Thyroid gland (tissue), 4 donors: Measurements from ENCODE around the gene CMKLR1. TPM values are rescaled to one million over a fixed set of nuclear protein-coding genes. Genes with fewer than 3 reads are reported as not detected.

ENCODE experiments used
- DNase-seq, 2 donors: peaks; one replicate each; pipeline ENCODE4 v3.0.0-alpha.2; 2019
- H3K27ac ChIP-seq, 3 donors: fragments of 200-600 bp; sonication (generic); 1 replicate in 2 of 3; 2 replicates in 1 of 3; pipeline ENCODE4 v1.5.1; 2016 to 2019; ENCODE audit warnings: mild to moderate bottlenecking in 1 of 3, moderate library complexity in 1 of 3
- H3K27me3 ChIP-seq: fragments of 200-600 bp; sonication (generic); one replicate; pipeline ENCODE4 v1.5.1; 2019
- H3K36me3 ChIP-seq, 2 donors: fragments of 200-600 bp; sonication (generic); one replicate each; pipeline ENCODE4 v1.5.1; 2016 to 2019
- H3K4me1 ChIP-seq, 2 donors: fragments of 200-600 bp; sonication (generic); one replicate each; pipeline ENCODE4 v1.5.1; 2017 to 2019
- H3K4me3 ChIP-seq, 3 donors: fragments of 200-600 bp; sonication (generic); replicated peaks in 1 of 3; 1 replicate in 2 of 3; 2 replicates in 1 of 3; pipeline ENCODE4 v1.5.1; 2016; ENCODE audit warnings: mild to moderate bottlenecking in 1 of 3
- H3K9me3 ChIP-seq: fragments of 200-600 bp; sonication (generic); one replicate; pipeline ENCODE4 v1.5.1; 2017
- CTCF ChIP-seq, 6 experiments: fragments of 200-600 bp in 3 of 6; fragments of 450-650 bp in 3 of 6; sonication (generic) in 3 of 6; IDR thresholded peaks; one replicate each; pipeline ENCODE4 v1.5.1; 2016 to 2019; ENCODE audit warnings: antibody characterized with exemption in 6 of 6, mild to moderate bottlenecking in 2 of 6, inconsistent platforms in 1 of 6, moderate library complexity in 1 of 6
- POLR2A ChIP-seq, 2 donors: fragments of 450-650 bp; IDR thresholded peaks; one replicate each; pipeline ENCODE4 v1.6.1; 2017; ENCODE audit warnings: antibody characterized with exemption in 2 of 2, mild to moderate bottlenecking in 2 of 2, moderate library complexity in 1 of 2
- WGBS, 2 donors: methylation state at CpG; one replicate each; pipeline ENCODE4 v1.1.5; 2017; 5-methylcytosine and 5-hydroxymethylcytosine counted together
- intact Hi-C: fragments of 100-400 bp; cut with DNase I; formaldehyde crosslinking; loops from one replicate; pipeline ENCODE4 v1.15.1; 2023
- total RNA-seq, 4 donors: library from RNA; depleted of rRNA; stranded (reverse); fragments of >200 nt; gene quantifications; one replicate each; pipeline ENCODE4 v1.2.3, GENCODE V29; 2016

The CMKLR1 gene
- total RNA-seq, 4 donors from 2014 or later, result 6.3 to 15.8 (median 12.2) TPM

GRCh38 chr12:108342985-108343384 is 3.9 kb upstream of the CMKLR1 start:
- peak overlapping the region in 1 of 3 donors; percentile 48 for H3K27ac ChIP-seq
- no peaks in the 10 kb centered on the region for H3K36me3 ChIP-seq
- WGBS, 2 donors, result 58 to 67% methylated on average over 3 to 5 of the region's 5 CpGs
- peak in 1 of 2 donors; percentile 20 for DNase-seq
- no peak overlapping the region for H3K4me3 ChIP-seq
- no peaks in the 10 kb centered on the region for H3K27me3 ChIP-seq
- intact Hi-C loops, result no loop called here
- no peaks in the 10 kb centered on the region for H3K9me3 ChIP-seq
- TF ChIP-seq POLR2A (IDR thresholded peaks at IDR 0.05) (no peak), CTCF (IDR thresholded peaks at IDR 0.05) (no peak)
- peaks cover 6 to 7% of the 10 kb centered on the region in 2 donors for H3K4me1 ChIP-seq

- Histone ChIP-seq H3K9me3 (no peaks in the 10 kb centered on the region), H3K36me3 (no peaks in the 10 kb centered on the region), H3K4me1 (peaks cover 6 to 7% of the 10 kb centered on the region in 2 donors), H3K27me3 (no peaks in the 10 kb centered on the region), H3K27ac (peak overlapping the region in 1 of 3 donors; percentile 48), H3K4me3 (no peak overlapping the region)
- TF ChIP-seq CTCF (IDR thresholded peaks at IDR 0.05) (no peak), POLR2A (IDR thresholded peaks at IDR 0.05) (no peak)
- WGBS, 2 donors, result 81 to 82% methylated on average over 8 of the region's 8 CpGs
- DNase-seq, result no peak
- intact Hi-C loops, result no loop called here
These were observed 3.0 kb upstream of the CMKLR1 start for GRCh38 chr12:108341854-108342847.

- H3K4me3 ChIP-seq, result no peak overlapping the region
- no peak overlapping the region for H3K27ac ChIP-seq
- H3K4me1 ChIP-seq, result peaks cover 6 to 7% of the 10 kb centered on the region in 2 donors
- no peaks in the 10 kb centered on the region for H3K36me3 ChIP-seq
- intact Hi-C loops, result no loop called here
- no peak for TF ChIP-seq CTCF (IDR thresholded peaks at IDR 0.05)
- no peaks in the 10 kb centered on the region for H3K27me3 ChIP-seq
- WGBS, 2 donors, result 54 to 64% methylated on average over 3 of the region's 3 CpGs
- no peak for DNase-seq
- H3K9me3 ChIP-seq, result no peaks in the 10 kb centered on the region
These were observed 2.2 kb upstream of the CMKLR1 start for GRCh38 chr12:108341356-108341755.

GRCh38 chr12:108340037-108340436 is 926 bp upstream of the CMKLR1 start:
- Histone ChIP-seq H3K36me3 (no peaks in the 10 kb centered on the region), H3K27ac (peak overlapping the region in 1 of 3 donors; percentile 63), H3K27me3 (no peaks in the 10 kb centered on the region), H3K9me3 (no peaks in the 10 kb centered on the region), H3K4me3 (no peak overlapping the region), H3K4me1 (peaks cover 6 to 7% of the 10 kb centered on the region in 2 donors)
- DNase-seq, result peak in 1 of 2 donors; percentile 6
- 53 to 74% methylated on average over 9 to 10 of the region's 10 CpGs for WGBS, 2 donors
- TF ChIP-seq CTCF (IDR thresholded peaks at IDR 0.05) (no peak), POLR2A (IDR thresholded peaks at IDR 0.05) (no peak)
- intact Hi-C loops, result no loop called here
